Measurements from ENCODE around the gene ANAPC16. TPM values are rescaled to one million over a fixed set of nuclear protein-coding genes. Genes with fewer than 3 reads are reported as not detected.

ANAPC16 gene
- total RNA-seq, 1 experiment from 2014 or later = 144 TPM

GRCh38 chr10:72283131-72283530 lies 67.3 kb downstream of the ANAPC16 start:
- H3K9me3 Mint-ChIP-seq (ENCODE audit: unreplicated experiment) = no peaks in the 10 kb centered on the region
- no peaks in the 10 kb centered on the region for H3K9me3 ChIP-seq
- POLR2A ChIA-PET = interaction anchor here (1.1 kb wide), 1 partner anchor 10 kb away, joined by 7 read pairs; no protein-coding TSS in a partner anchor
- H3K27me3 Mint-ChIP-seq (ENCODE audit: insufficient read depth, unreplicated experiment) = no peaks in the 10 kb centered on the region
- BruUV-seq (replicated peaks) = no TSS peak
- no peak for DNase-seq
- CTCF ChIA-PET = no interaction called here
- no peak overlapping the region for H3K4me3 ChIP-seq (ENCODE audit: low read depth, low read length)
- no peaks in the 10 kb centered on the region for H3K4me1 ChIP-seq
- no peaks in the 10 kb centered on the region for H3K27me3 ChIP-seq (replicated peaks; ENCODE audit: control insufficient read depth, insufficient read depth, low read length)
- peaks cover 6% of the 10 kb centered on the region for H3K36me3 Mint-ChIP-seq (ENCODE audit: insufficient read depth, unreplicated experiment)
- no peak overlapping the region for H3K4me3 Mint-ChIP-seq (ENCODE audit: unreplicated experiment)
- TF ChIP-seq CTCF (IDR thresholded peaks at IDR 0.05; ENCODE audit: insufficient read depth in 1 of 2, low read depth in 1 of 2, low read length in 1 of 2, severe bottlenecking in 1 of 2, unreplicated experiment in 1 of 2) = no peak
- no peaks in the 10 kb centered on the region for H3K36me3 ChIP-seq (ENCODE audit: control insufficient read depth, insufficient read depth, low read length)
- intact Hi-C loops (cut with micrococcal nuclease; ENCODE audit: unreplicated experiment) = no loop called here
- peaks cover 22% of the 10 kb centered on the region for H3K4me1 Mint-ChIP-seq (ENCODE audit: low read depth, unreplicated experiment)
- no peak overlapping the region for H3K27ac Mint-ChIP-seq (ENCODE audit: unreplicated experiment)

Other genes starting within 250 kb of the ANAPC16 start
- 1.6 and 3.0 TPM in 2 replicates for gene SPOCK2, start 127.5 kb upstream of the ANAPC16 start, total RNA-seq (2022)
- 60.1 and 73.7 TPM in 2 replicates for gene ASCC1, start 264 bp downstream of the ANAPC16 start, total RNA-seq (2022)
- gene DDIT4, start 57.9 kb downstream of the ANAPC16 start, total RNA-seq (2022) = 152 and 155 TPM in 2 replicates
- gene DNAJB12, start 138.9 kb downstream of the ANAPC16 start, total RNA-seq (2022) = 56.0 and 58.1 TPM in 2 replicates